ENCODE data around the gene FFAR3. TPM values are rescaled to one million over a fixed set of nuclear protein-coding genes. Genes with fewer than 3 reads are reported as not detected.
A peak's percentile ranks its signal among the peaks of the same experiment; 100 is the strongest.

FFAR3 gene
- total and polyA plus RNA-seq, 2 of the 13 experiments (the other 11 are each of a cell fraction or from before 2014, with no cell fraction given), result not detected

DNA sequence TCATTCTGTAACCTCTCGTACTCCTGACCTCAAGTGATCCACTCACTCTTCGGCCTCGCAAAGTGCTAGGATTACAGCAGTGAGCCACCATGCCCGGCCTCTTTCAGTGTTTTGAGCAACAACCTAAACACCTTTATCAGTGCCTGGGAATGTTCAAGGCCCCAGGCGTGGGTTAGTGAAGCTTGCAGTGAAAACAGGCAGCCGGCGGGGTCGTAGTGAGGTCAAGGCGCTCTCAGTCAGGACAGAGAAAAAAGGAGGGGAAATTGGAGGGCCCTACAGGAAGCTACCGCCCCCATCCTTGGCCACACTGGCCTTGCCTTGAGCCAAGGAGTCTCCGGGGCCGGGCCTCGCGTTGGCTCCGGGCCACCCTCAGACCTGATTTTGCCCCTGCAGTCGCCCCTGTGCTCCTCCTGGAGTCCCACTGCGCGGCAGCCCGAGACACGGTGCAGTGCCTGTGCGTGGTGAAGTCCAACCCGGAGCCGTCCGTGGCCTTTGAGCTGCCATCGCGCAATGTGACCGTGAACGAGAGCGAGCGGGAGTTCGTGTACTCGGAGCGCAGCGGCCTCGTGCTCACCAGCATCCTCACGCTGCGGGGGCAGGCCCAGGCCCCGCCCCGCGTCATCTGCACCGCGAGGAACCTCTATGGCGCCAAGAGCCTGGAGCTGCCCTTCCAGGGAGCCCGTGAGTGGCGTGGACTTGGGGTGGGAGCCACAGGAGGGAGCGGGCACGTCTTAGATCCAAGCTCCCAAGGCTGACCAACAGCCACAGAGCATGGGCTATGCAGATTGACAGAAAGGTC lies 48.6 kb upstream of the FFAR3 start (continued):
- TF ChIP-seq, protein P1, sequence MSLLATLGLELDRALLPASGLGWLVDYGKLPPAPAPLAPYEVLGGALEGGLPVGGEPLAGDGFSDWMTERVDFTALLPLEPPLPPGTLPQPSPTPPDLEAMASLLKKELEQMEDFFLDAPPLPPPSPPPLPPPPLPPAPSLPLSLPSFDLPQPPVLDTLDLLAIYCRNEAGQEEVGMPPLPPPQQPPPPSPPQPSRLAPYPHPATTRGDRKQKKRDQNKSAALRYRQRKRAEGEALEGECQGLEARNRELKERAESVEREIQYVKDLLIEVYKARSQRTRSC (CRISPR knock-in tag; IDR thresholded peaks at IDR 0.05; ENCODE audit: low read depth), result no peak
- TF ChIP-seq RBM22 (optimal IDR thresholded peaks at IDR 0.05; ENCODE audit: low read length) (no peak), SP2 (CRISPR knock-in tag; IDR thresholded peaks at IDR 0.05) (no peak), SMAD1 (CRISPR knock-in tag; IDR thresholded peaks at IDR 0.05; ENCODE audit: borderline replicate concordance, low read depth) (no peak), SRY (CRISPR knock-in tag; IDR thresholded peaks at IDR 0.05) (0 out of 2 replicates have a peak, but pooled peaks have one; percentile 53), TEAD3 (CRISPR knock-in tag; optimal IDR thresholded peaks at IDR 0.05; ENCODE audit: borderline replicate concordance) (peak; percentile 78), POGK (CRISPR knock-in tag; conservative IDR thresholded peaks at IDR 0.05) (0 out of 2 replicates have a peak, but pooled peaks have one; percentile 17), FOXP4 (CRISPR knock-in tag; IDR thresholded peaks at IDR 0.05) (peak; percentile 90), ZNF101 (CRISPR knock-in tag; IDR thresholded peaks at IDR 0.05; ENCODE audit: borderline replicate concordance, low read depth) (no peak), PPARG (CRISPR knock-in tag; conservative IDR thresholded peaks at IDR 0.05) (0 out of 2 replicates have a peak, but pooled peaks have one; percentile 28), FOXA3 (CRISPR knock-in tag; IDR thresholded peaks at IDR 0.05) (peak; percentile 47; the same call in 1 of the 2 replicates), ARID5B (CRISPR knock-in tag; IDR thresholded peaks at IDR 0.05) (peak; percentile 72)
- TF ChIP-seq, protein P2, sequence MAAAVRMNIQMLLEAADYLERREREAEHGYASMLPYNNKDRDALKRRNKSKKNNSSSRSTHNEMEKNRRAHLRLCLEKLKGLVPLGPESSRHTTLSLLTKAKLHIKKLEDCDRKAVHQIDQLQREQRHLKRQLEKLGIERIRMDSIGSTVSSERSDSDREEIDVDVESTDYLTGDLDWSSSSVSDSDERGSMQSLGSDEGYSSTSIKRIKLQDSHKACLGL (CRISPR knock-in tag; IDR thresholded peaks at IDR 0.05), result no peak
- TF ChIP-seq, protein P3, sequence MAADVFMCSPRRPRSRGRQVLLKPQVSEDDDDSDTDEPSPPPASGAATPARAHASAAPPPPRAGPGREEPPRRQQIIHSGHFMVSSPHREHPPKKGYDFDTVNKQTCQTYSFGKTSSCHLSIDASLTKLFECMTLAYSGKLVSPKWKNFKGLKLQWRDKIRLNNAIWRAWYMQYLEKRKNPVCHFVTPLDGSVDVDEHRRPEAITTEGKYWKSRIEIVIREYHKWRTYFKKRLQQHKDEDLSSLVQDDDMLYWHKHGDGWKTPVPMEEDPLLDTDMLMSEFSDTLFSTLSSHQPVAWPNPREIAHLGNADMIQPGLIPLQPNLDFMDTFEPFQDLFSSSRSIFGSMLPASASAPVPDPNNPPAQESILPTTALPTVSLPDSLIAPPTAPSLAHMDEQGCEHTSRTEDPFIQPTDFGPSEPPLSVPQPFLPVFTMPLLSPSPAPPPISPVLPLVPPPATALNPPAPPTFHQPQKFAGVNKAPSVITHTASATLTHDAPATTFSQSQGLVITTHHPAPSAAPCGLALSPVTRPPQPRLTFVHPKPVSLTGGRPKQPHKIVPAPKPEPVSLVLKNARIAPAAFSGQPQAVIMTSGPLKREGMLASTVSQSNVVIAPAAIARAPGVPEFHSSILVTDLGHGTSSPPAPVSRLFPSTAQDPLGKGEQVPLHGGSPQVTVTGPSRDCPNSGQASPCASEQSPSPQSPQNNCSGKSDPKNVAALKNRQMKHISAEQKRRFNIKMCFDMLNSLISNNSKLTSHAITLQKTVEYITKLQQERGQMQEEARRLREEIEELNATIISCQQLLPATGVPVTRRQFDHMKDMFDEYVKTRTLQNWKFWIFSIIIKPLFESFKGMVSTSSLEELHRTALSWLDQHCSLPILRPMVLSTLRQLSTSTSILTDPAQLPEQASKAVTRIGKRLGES (CRISPR knock-in tag; IDR thresholded peaks at IDR 0.05; ENCODE audit: borderline replicate concordance), result no peak
- TF ChIP-seq, protein P4, sequence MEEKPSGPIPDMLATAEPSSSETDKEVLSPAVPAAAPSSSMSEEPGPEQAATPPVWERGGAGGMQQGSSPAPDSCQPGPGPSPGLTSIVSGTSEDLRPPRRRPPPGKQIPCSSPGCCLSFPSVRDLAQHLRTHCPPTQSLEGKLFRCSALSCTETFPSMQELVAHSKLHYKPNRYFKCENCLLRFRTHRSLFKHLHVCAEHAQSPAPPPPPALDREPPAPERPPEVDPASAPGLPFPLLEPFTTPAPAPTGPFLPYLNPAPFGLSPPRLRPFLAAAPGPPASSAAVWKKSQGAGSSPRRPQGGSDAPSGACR (CRISPR knock-in tag; IDR thresholded peaks at IDR 0.05), result no peak
